NT2/D1 (cell line): Measurements from ENCODE around the gene FABP1.

Source experiments
- SUZ12 ChIP-seq: IDR thresholded peaks from 2 replicates; pipeline ENCODE4 v1.6.1; 2011; ENCODE audit not compliant: insufficient read length, insufficient read depth; ENCODE audit errors: extremely low read depth
- YY1 ChIP-seq: IDR thresholded peaks from 2 replicates; pipeline ENCODE4 v1.6.1; 2011; ENCODE audit not compliant: insufficient read length, insufficient read depth
- ZNF274 ChIP-seq: IDR thresholded peaks from 2 replicates; pipeline ENCODE4 v1.6.1; 2011; ENCODE audit warnings: mild to moderate bottlenecking, low read depth, low read length

- no peak for TF ChIP-seq YY1
- no peak for TF ChIP-seq ZNF274
- no peak for TF ChIP-seq SUZ12
These were observed 31.6 kb upstream of the FABP1 start for GRCh38 chr2:88159481-88159880.
